CD14-positive monocyte (primary cell): ENCODE data around the gene KCNB1. TPM values are rescaled to one million over a fixed set of nuclear protein-coding genes. Genes with fewer than 3 reads are reported as not detected.

Experiments used
- DNase-seq, 3 donors: peaks; one replicate each; pipeline ENCODE4 v3.0.0-alpha.2; 2011 to 2022
- H2AFZ ChIP-seq: 2 replicates; pipeline ENCODE4 v1.6.0; 2012; ENCODE audit warnings: mild to moderate bottlenecking, low read depth, low read length, inconsistent platforms; ENCODE audit not compliant: insufficient read depth, poor library complexity, severe bottlenecking
- H3K27ac ChIP-seq, 2 donors: 1 replicate in 1 of 2; 2 replicates in 1 of 2; pipeline ENCODE4 v1.5.1; 2012 to 2013; ENCODE audit warnings: low read length in 2 of 2, control low read depth in 1 of 2, inconsistent platforms in 1 of 2, low read depth in 1 of 2, mild to moderate bottlenecking in 1 of 2
- H3K27me3 ChIP-seq, 2 donors: one replicate each; pipeline versions ENCODE4 v1.6.0 to v1.6.1; 2011 to 2013; ENCODE audit warnings: low read length in 2 of 2; ENCODE audit not compliant: control insufficient read depth in 2 of 2, insufficient read depth in 2 of 2
- H3K36me3 ChIP-seq, 2 donors: replicated peaks in 1 of 2; 1 replicate in 1 of 2; 2 replicates in 1 of 2; pipeline versions ENCODE4 v1.5.1 to v1.6.1; 2012 to 2013; ENCODE audit warnings: low read length in 2 of 2, control low read depth in 1 of 2, inconsistent platforms in 1 of 2, mild to moderate bottlenecking in 1 of 2; ENCODE audit not compliant: insufficient read depth in 2 of 2, control insufficient read depth in 1 of 2
- H3K4me1 ChIP-seq, 2 donors: 1 replicate in 1 of 2; 2 replicates in 1 of 2; pipeline versions ENCODE4 v1.5.1 to v1.6.1; 2012 to 2013; ENCODE audit warnings: low read length in 2 of 2, control low read depth in 1 of 2, inconsistent platforms in 1 of 2, mild to moderate bottlenecking in 1 of 2, moderate library complexity in 1 of 2; ENCODE audit not compliant: insufficient read depth in 2 of 2, control insufficient read depth in 1 of 2
- H3K4me2 ChIP-seq: replicated peaks from 2 replicates; pipeline ENCODE3; 2012; ENCODE audit warnings: low read length, moderate library complexity, mild to moderate bottlenecking; ENCODE audit not compliant: poor library complexity, severe bottlenecking; ENCODE audit errors: extremely low read depth
- H3K4me3 ChIP-seq, 3 experiments: fragments of 200-600 bp in 1 of 3; sonication (generic) in 1 of 3; replicated peaks in 1 of 3; 1 replicate in 2 of 3; 2 replicates in 1 of 3; pipeline ENCODE4 v1.5.1; 2011 to 2013; ENCODE audit warnings: low read length in 3 of 3, mild to moderate bottlenecking in 3 of 3, control low read depth in 2 of 3, low read depth in 2 of 3, inconsistent platforms in 1 of 3, moderate library complexity in 1 of 3
- H3K79me2 ChIP-seq: 2 replicates; pipeline ENCODE4 v1.6.0; 2012; ENCODE audit warnings: mild to moderate bottlenecking, control low read depth, inconsistent platforms, low read length, moderate library complexity; ENCODE audit not compliant: insufficient read depth
- H3K9ac ChIP-seq: 2 replicates; pipeline ENCODE4 v1.6.0; 2017; ENCODE audit warnings: low read length, mild to moderate bottlenecking; ENCODE audit not compliant: insufficient read depth, poor library complexity, severe bottlenecking
- H3K9me3 ChIP-seq, 2 donors: replicated peaks in 1 of 2; 1 replicate in 1 of 2; 2 replicates in 1 of 2; pipeline versions ENCODE4 v1.5.1 to v1.6.1; 2012 to 2013; ENCODE audit warnings: low read length in 2 of 2, control low read depth in 1 of 2; ENCODE audit not compliant: control insufficient read depth in 1 of 2, insufficient read depth in 1 of 2
- H4K20me1 ChIP-seq: 2 replicates; pipeline ENCODE4 v1.6.0; 2012; ENCODE audit warnings: mild to moderate bottlenecking, low read length, control low read depth, moderate library complexity; ENCODE audit not compliant: insufficient read depth
- H3K27ac Mint-ChIP-seq, 7 donors: one replicate each; pipeline ENCODE4 v1.8.0; 2020; ENCODE audit warnings: mild to moderate bottlenecking in 7 of 7, mixed read lengths in 7 of 7, moderate library complexity in 6 of 7, inconsistent platforms in 2 of 7
- H3K27me3 Mint-ChIP-seq, 3 donors: one replicate each; pipeline ENCODE4 v1.8.0; 2021 to 2022; ENCODE audit warnings: low read depth in 3 of 3, mild to moderate bottlenecking in 3 of 3, mixed read lengths in 3 of 3, moderate library complexity in 3 of 3, inconsistent platforms in 1 of 3
- H3K36me3 Mint-ChIP-seq, 2 donors: one replicate each; pipeline ENCODE4 v1.8.0; 2020; ENCODE audit warnings: mixed read lengths in 2 of 2, inconsistent platforms in 1 of 2, mild to moderate bottlenecking in 1 of 2
- H3K4me1 Mint-ChIP-seq: one replicate; pipeline ENCODE4 v1.8.0; 2020; ENCODE audit warnings: mild to moderate bottlenecking, mixed read lengths
- H3K4me3 Mint-ChIP-seq, 2 donors: one replicate each; pipeline ENCODE4 v1.8.0; 2020; ENCODE audit warnings: mild to moderate bottlenecking in 2 of 2, mixed read lengths in 2 of 2, moderate library complexity in 1 of 2
- H3K9me3 Mint-ChIP-seq, 7 donors: one replicate each; pipeline ENCODE4 v1.8.0; 2020 to 2022; ENCODE audit warnings: mixed read lengths in 7 of 7, mild to moderate bottlenecking in 6 of 7, moderate library complexity in 6 of 7, inconsistent platforms in 2 of 7
- WGBS: methylation state at CpG from one replicate; pipeline ENCODE4 v1.1.5; 2013; ENCODE audit warnings: missing lambda C conversion rate; ENCODE audit not compliant: insufficient coverage; 5-methylcytosine and 5-hydroxymethylcytosine counted together
- intact Hi-C, 2 donors: fragments of 100-400 bp; cut with micrococcal nuclease; formaldehyde crosslinking; loops; one replicate each; pipeline versions ENCODE4 v1.15.0 to v1.15.1; 2023
- polyA plus RNA-seq, 3 donors: library from polyadenylated mRNA; depleted of rRNA in 1 of 3; unstranded in 2 of 3; stranded (reverse) in 1 of 3; fragments of 300-500 nt in 2 of 3; fragments of >200 nt in 1 of 3; fragmentation: Illumina TruSeq in 2 of 3; gene quantifications; 1 replicate in 2 of 3; 2 replicates in 1 of 3; pipeline ENCODE4 v1.2.3, GENCODE V29; 2012 to 2021
- TF ChIP-seq, protein P1 (sequence below): fragments of 200-600 bp; IDR thresholded peaks from one replicate; pipeline ENCODE4 v1.8.0; 2022; ENCODE audit warnings: antibody characterized with exemption, mild to moderate bottlenecking

The KCNB1 gene
- polyA plus RNA-seq, 3 donors: not detected

DNA sequence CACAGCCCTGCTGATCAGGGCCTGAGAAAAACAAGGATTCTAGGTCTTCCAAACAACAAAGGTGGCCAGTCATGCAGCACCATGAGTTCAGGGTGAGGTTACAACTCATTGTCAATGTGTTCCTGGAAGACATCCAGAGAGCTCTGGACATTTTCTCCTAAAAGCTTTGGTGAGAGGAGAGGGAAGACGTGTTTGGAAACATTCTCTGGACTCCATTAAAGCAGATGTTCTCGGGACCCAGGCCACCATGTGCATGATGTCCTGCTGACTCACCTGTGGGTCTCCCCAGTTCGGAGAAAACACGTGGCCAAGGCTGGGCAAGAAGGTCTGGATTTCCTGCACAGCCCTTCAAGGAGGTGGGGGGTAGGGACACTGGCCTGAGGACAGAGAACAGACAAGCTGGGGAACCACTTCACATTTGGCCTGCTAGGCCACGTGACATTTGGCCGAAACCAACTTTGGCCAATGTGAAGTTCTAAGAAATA lies 61.6 kb downstream of the KCNB1 start:
- no peaks in the 10 kb centered on the region for H4K20me1 ChIP-seq
- H3K4me1 ChIP-seq: no peaks in the 10 kb centered on the region
- 91% methylated on average over 4 of the region's 6 CpGs for WGBS
- no peak overlapping the region for H3K27ac Mint-ChIP-seq
- H3K27ac ChIP-seq: no peak overlapping the region
- TF ChIP-seq, protein P1, sequence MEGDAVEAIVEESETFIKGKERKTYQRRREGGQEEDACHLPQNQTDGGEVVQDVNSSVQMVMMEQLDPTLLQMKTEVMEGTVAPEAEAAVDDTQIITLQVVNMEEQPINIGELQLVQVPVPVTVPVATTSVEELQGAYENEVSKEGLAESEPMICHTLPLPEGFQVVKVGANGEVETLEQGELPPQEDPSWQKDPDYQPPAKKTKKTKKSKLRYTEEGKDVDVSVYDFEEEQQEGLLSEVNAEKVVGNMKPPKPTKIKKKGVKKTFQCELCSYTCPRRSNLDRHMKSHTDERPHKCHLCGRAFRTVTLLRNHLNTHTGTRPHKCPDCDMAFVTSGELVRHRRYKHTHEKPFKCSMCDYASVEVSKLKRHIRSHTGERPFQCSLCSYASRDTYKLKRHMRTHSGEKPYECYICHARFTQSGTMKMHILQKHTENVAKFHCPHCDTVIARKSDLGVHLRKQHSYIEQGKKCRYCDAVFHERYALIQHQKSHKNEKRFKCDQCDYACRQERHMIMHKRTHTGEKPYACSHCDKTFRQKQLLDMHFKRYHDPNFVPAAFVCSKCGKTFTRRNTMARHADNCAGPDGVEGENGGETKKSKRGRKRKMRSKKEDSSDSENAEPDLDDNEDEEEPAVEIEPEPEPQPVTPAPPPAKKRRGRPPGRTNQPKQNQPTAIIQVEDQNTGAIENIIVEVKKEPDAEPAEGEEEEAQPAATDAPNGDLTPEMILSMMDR: no peak
- intact Hi-C loops: no loop called here
- no peaks in the 10 kb centered on the region for H3K36me3 Mint-ChIP-seq
- no peaks in the 10 kb centered on the region for H3K79me2 ChIP-seq
- no peak overlapping the region for H3K9ac ChIP-seq
- no peak overlapping the region for H3K4me2 ChIP-seq
- no peaks in the 10 kb centered on the region for H3K4me1 Mint-ChIP-seq
- H3K4me3 ChIP-seq: no peak overlapping the region
- H3K36me3 ChIP-seq: no peaks in the 10 kb centered on the region
- no peak overlapping the region for H3K4me3 Mint-ChIP-seq
- no peak for DNase-seq
- H2AFZ ChIP-seq: no peak overlapping the region
- H3K9me3 ChIP-seq: no peaks in the 10 kb centered on the region
- peaks cover 0 to 2% (median 0%) of the 10 kb centered on the region in 7 donors for H3K9me3 Mint-ChIP-seq
- H3K27me3 ChIP-seq: no peaks in the 10 kb centered on the region
- peaks cover 4 to 9% (median 6%) of the 10 kb centered on the region in 3 donors for H3K27me3 Mint-ChIP-seq

- no CpG with 5 or more reads among the region's 1 CpG for WGBS
- intact Hi-C loops: no loop called here
- DNase-seq: no peak
- Histone ChIP-seq H2AFZ (no peak overlapping the region), H3K4me3 (no peak overlapping the region), H4K20me1 (no peaks in the 10 kb centered on the region), H3K9ac (no peak overlapping the region), H3K4me2 (no peak overlapping the region), H3K9me3 (no peaks in the 10 kb centered on the region), H3K4me1 (no peaks in the 10 kb centered on the region), H3K79me2 (no peaks in the 10 kb centered on the region), H3K36me3 (no peaks in the 10 kb centered on the region), H3K27ac (no peak overlapping the region), H3K27me3 (no peaks in the 10 kb centered on the region)
- TF ChIP-seq, protein P1: no peak
- H3K4me1 Mint-ChIP-seq: peaks cover under 1% of the 10 kb centered on the region
- H3K36me3 Mint-ChIP-seq: no peaks in the 10 kb centered on the region
- H3K9me3 Mint-ChIP-seq: peaks cover 0 to 2% (median 0%) of the 10 kb centered on the region in 7 donors
- H3K4me3 Mint-ChIP-seq: no peak overlapping the region
- peaks cover 6 to 8% (median 8%) of the 10 kb centered on the region in 3 donors for H3K27me3 Mint-ChIP-seq
- H3K27ac Mint-ChIP-seq: no peak overlapping the region
These were observed 62.2 kb downstream of the KCNB1 start for GRCh38 chr20:49420292-49420691.
